ENCODE measurements around the gene RSPH4A.

- no peak for TF ChIP-seq EZH2 (IDR thresholded peaks at IDR 0.05; ENCODE audit: borderline replicate concordance)
- no peak for TF ChIP-seq CTCF (IDR thresholded peaks at IDR 0.05; ENCODE audit: poor library complexity)
- TF ChIP-seq EZH2phosphoT487 (IDR thresholded peaks at IDR 0.05; ENCODE audit: low read depth, severe bottlenecking, unreplicated experiment) = no peak
These were observed 9.6 kb downstream of the RSPH4A start for GRCh38 chr6:116625872-116626271.

Data from hepatocyte (in vitro differentiated cells).